DND-41 (cell line): Measurements from ENCODE around the gene CMTM3.

Experiments used
- ATAC-seq: fragments of 200-7000 bp; cut with Tn5 transposase; 3 replicates; pipeline ENCODE4 v1.9.1; 2021; ENCODE audit warnings: low read depth; ENCODE audit not compliant: insufficient read depth
- DNase-seq: peaks from one replicate; pipeline ENCODE4 v3.0.0-alpha.2; 2020
- H2AFZ ChIP-seq: 2 replicates; pipeline ENCODE4 v1.6.0; 2012; ENCODE audit warnings: low read depth, low read length
- H3K27ac ChIP-seq: 2 replicates; pipeline ENCODE4 v1.5.1; 2012; ENCODE audit warnings: low read length, inconsistent platforms
- H3K27me3 ChIP-seq: fragments of 200-600 bp; sonication (generic); 2 replicates; pipeline ENCODE4 v1.6.0; 2012; ENCODE audit warnings: low read length, mild to moderate bottlenecking, inconsistent platforms; ENCODE audit not compliant: insufficient read depth, poor library complexity
- H3K36me3 ChIP-seq: 2 replicates; pipeline ENCODE4 v1.5.1; 2012; ENCODE audit warnings: low read length, inconsistent platforms; ENCODE audit not compliant: insufficient read depth
- H3K4me1 ChIP-seq: 2 replicates; pipeline ENCODE4 v1.5.1; 2012; ENCODE audit warnings: mild to moderate bottlenecking, low read length; ENCODE audit not compliant: insufficient read depth
- H3K4me2 ChIP-seq: 2 replicates; pipeline ENCODE4 v1.6.0; 2012; ENCODE audit warnings: mild to moderate bottlenecking, moderate library complexity, low read length, inconsistent platforms; ENCODE audit not compliant: insufficient read depth
- H3K4me3 ChIP-seq, 2 experiments: fragments of 200-600 bp in 1 of 2; shearing (Covaris generic) in 1 of 2; 2 replicates each; pipeline ENCODE4 v1.5.1; 2012 to 2016; ENCODE audit warnings: inconsistent platforms in 2 of 2, low read length in 2 of 2, mild to moderate bottlenecking in 2 of 2, low read depth in 1 of 2, moderate library complexity in 1 of 2
- H3K79me2 ChIP-seq: 2 replicates; pipeline ENCODE4 v1.6.0; 2012; ENCODE audit warnings: low read length, inconsistent platforms; ENCODE audit not compliant: insufficient read depth
- H3K9ac ChIP-seq: 2 replicates; pipeline ENCODE4 v1.6.0; 2012; ENCODE audit warnings: low read depth, mild to moderate bottlenecking, inconsistent platforms, low read length, moderate library complexity
- H3K9me3 ChIP-seq: 2 replicates; pipeline ENCODE4 v1.5.1; 2012; ENCODE audit warnings: low read length, moderate library complexity, mild to moderate bottlenecking, inconsistent platforms; ENCODE audit not compliant: insufficient read depth, severe bottlenecking
- H4K20me1 ChIP-seq: 2 replicates; pipeline ENCODE4 v1.6.0; 2012; ENCODE audit warnings: low read length; ENCODE audit not compliant: insufficient read depth
- EZH2 ChIP-seq: IDR thresholded peaks from 3 replicates; pipeline ENCODE4 v1.6.1; 2012; ENCODE audit warnings: borderline replicate concordance, low read depth, mild to moderate bottlenecking, moderate library complexity, low read length, inconsistent platforms; ENCODE audit not compliant: severe bottlenecking
- TF ChIP-seq, protein P1 (sequence below): IDR thresholded peaks from 2 replicates; pipeline ENCODE4 v1.5.1; 2012; ENCODE audit warnings: borderline replicate concordance, low read length, moderate library complexity, mild to moderate bottlenecking; ENCODE audit not compliant: poor library complexity, severe bottlenecking; ENCODE audit errors: extremely low read depth

The CMTM3 gene

GRCh38 chr16:66618588-66619375 is 14.3 kb downstream of the CMTM3 start:
- TF ChIP-seq, protein P1, sequence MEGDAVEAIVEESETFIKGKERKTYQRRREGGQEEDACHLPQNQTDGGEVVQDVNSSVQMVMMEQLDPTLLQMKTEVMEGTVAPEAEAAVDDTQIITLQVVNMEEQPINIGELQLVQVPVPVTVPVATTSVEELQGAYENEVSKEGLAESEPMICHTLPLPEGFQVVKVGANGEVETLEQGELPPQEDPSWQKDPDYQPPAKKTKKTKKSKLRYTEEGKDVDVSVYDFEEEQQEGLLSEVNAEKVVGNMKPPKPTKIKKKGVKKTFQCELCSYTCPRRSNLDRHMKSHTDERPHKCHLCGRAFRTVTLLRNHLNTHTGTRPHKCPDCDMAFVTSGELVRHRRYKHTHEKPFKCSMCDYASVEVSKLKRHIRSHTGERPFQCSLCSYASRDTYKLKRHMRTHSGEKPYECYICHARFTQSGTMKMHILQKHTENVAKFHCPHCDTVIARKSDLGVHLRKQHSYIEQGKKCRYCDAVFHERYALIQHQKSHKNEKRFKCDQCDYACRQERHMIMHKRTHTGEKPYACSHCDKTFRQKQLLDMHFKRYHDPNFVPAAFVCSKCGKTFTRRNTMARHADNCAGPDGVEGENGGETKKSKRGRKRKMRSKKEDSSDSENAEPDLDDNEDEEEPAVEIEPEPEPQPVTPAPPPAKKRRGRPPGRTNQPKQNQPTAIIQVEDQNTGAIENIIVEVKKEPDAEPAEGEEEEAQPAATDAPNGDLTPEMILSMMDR: no peak
- no peak for TF ChIP-seq EZH2
- H4K20me1 ChIP-seq: no peaks in the 10 kb centered on the region
- no peak overlapping the region for H2AFZ ChIP-seq
- ATAC-seq (no peak), DNase-seq (no peak)
- no peaks in the 10 kb centered on the region for H3K9me3 ChIP-seq
- no peak overlapping the region for H3K27ac ChIP-seq
- H3K79me2 ChIP-seq: no peaks in the 10 kb centered on the region
- H3K4me1 ChIP-seq: peaks cover 10% of the 10 kb centered on the region; the same call in 1 of the 2 replicates
- H3K4me2 ChIP-seq: no peak overlapping the region
- H3K27me3 ChIP-seq: no peaks in the 10 kb centered on the region
- no peak overlapping the region for H3K9ac ChIP-seq
- H3K36me3 ChIP-seq: peaks cover 6% of the 10 kb centered on the region
- no peak overlapping the region for H3K4me3 ChIP-seq

- peaks cover 10% of the 10 kb centered on the region; the same call in 1 of the 2 replicates for H3K4me1 ChIP-seq
- H3K4me2 ChIP-seq: no peak overlapping the region
- DNase-seq (no peak), ATAC-seq (peak; percentile 43; the same call in 2 of the 3 replicates)
- H3K79me2 ChIP-seq: no peaks in the 10 kb centered on the region
- TF ChIP-seq EZH2: no peak
- TF ChIP-seq, protein P1: no peak
- no peaks in the 10 kb centered on the region for H3K27me3 ChIP-seq
- H3K27ac ChIP-seq: no peak overlapping the region
- no peak overlapping the region for H3K4me3 ChIP-seq
- no peak overlapping the region for H2AFZ ChIP-seq
- no peaks in the 10 kb centered on the region for H3K9me3 ChIP-seq
- H3K36me3 ChIP-seq: no peaks in the 10 kb centered on the region
- H3K9ac ChIP-seq: no peak overlapping the region
- no peaks in the 10 kb centered on the region for H4K20me1 ChIP-seq
These were observed 15.3 kb downstream of the CMTM3 start for GRCh38 chr16:66619534-66620428.

DNA sequence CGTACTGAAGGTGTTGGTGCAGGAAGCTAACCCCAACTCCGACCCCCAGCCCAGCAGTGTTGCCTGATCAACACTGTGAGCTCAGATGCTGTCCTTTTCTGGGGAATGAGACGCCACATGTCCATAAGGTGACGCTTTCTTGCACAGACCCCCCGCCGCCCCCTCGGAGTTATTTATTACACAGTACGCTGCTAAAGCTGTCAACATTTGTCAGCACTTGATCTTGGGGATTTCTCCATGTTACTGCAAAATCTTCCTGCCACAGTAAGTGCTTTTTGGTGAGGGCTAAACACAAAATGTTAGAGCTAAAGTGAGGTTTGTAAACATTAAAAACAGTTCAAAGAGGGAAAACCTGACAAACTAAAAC is 15.9 kb downstream of the CMTM3 start:
- Histone ChIP-seq H2AFZ (no peak overlapping the region), H3K27ac (no peak overlapping the region), H3K79me2 (no peaks in the 10 kb centered on the region), H3K9me3 (no peaks in the 10 kb centered on the region), H3K4me1 (peaks cover 10% of the 10 kb centered on the region; the same call in 1 of the 2 replicates), H3K36me3 (no peaks in the 10 kb centered on the region), H3K4me2 (no peak overlapping the region), H4K20me1 (no peaks in the 10 kb centered on the region), H3K4me3 (no peak overlapping the region), H3K9ac (no peak overlapping the region), H3K27me3 (no peaks in the 10 kb centered on the region)
- ATAC-seq: no peak
- DNase-seq: no peak
- TF ChIP-seq, protein P1: no peak
- TF ChIP-seq EZH2: no peak
